Activated CD4-positive, alpha-beta memory T cell treated with anti-CD3 and anti-CD28 coated beads for 36 hours (primary cell): ENCODE results near the gene RASSF8. TPM values are rescaled to one million over a fixed set of nuclear protein-coding genes. Genes with fewer than 3 reads are reported as not detected.
A peak's percentile ranks its signal among the peaks of the same experiment; 100 is the strongest.

Experiments used
- CTCF ChIA-PET: fragments of 350-600 bp; sonication (Branson Sonifier 250); formaldehyde crosslinking; loops from one replicate; lab custom pipeline; 2021; ENCODE audit warnings: antibody characterized with exemption, inconsistent platforms; lab: Charles Lee
- POLR2A ChIA-PET: fragments of 350-600 bp; sonication (Branson Sonifier 250); formaldehyde crosslinking; loops from one replicate; lab custom pipeline; 2021; ENCODE audit warnings: antibody characterized with exemption; lab: Charles Lee
- DNase-seq: peaks from one replicate; pipeline ENCODE4 v3.0.0-alpha.2; 2020
- H3K27ac Mint-ChIP-seq: one replicate; pipeline ENCODE4 v1.8.0; 2021; ENCODE audit warnings: mixed read lengths
- H3K27me3 Mint-ChIP-seq: one replicate; pipeline ENCODE4 v1.8.0; 2021; ENCODE audit warnings: mixed read lengths
- H3K36me3 Mint-ChIP-seq: one replicate; pipeline ENCODE4 v1.8.0; 2021; ENCODE audit warnings: mixed read lengths
- H3K4me1 Mint-ChIP-seq: one replicate; pipeline ENCODE4 v1.8.0; 2021; ENCODE audit warnings: low read depth, mixed read lengths
- H3K4me3 Mint-ChIP-seq: one replicate; pipeline ENCODE4 v1.8.0; 2021; ENCODE audit warnings: mild to moderate bottlenecking, mixed read lengths
- H3K9me3 Mint-ChIP-seq: one replicate; pipeline ENCODE4 v1.8.0; 2021; ENCODE audit warnings: mixed read lengths
- intact Hi-C: fragments of 100-400 bp; cut with micrococcal nuclease; formaldehyde crosslinking; loops from one replicate; pipeline ENCODE4 v1.15.1; 2023
- total RNA-seq, 2 experiments: library from RNA; stranded (reverse); gene quantifications; one replicate each; pipeline ENCODE4 v1.2.3, GENCODE V29; 2021

RASSF8 gene
- under 1 TPM; 0.26 to 0.29 TPM for total RNA-seq

GRCh38 chr12:25958428-25959070, at the start of gene RASSF8:
RASSF8 (plus strand) TSS chr12:25958682; CDS start chr12:26055344, 96,662 bp downstream.
- Mint-ChIP-seq H3K27ac (no peak within 1 kb of the TSS), H3K27me3 (peaks cover 56% of the 10 kb centered on the region), H3K4me3 (peak within 1 kb of the TSS; percentile 69), H3K9me3 (no peaks in the 10 kb centered on the region), H3K4me1 (peaks cover 11% of the 10 kb centered on the region), H3K36me3 (no peaks in the 10 kb centered on the region)
- POLR2A ChIA-PET: no interaction called here
- intact Hi-C loops: loop anchor here (10.0 kb wide), 1 partner anchor 166 kb away; the partner anchor contains the start of gene BHLHE41
- DNase-seq: peak; percentile 11
- CTCF ChIA-PET: no interaction called here

DNA sequence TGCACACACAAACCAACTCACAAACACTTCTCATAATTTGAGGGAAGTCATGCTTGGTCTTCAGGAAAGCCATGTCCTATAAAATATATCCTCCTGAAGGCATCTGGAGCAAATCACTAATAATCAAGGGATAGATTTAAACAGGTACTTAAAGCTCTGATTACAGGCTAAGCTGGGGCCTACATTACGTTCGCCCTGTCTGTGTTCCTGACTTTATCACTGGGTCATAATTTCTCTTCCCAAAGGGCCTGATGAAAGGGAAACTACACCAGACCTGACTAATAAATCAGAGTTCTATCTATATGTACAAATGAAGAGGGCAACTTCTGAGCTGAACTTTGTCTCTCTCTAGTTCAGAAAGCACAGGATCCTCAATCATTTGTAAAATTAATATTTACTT, 43.9 kb upstream of the RASSF8 start:
- intact Hi-C loops: no loop called here
- H3K9me3 Mint-ChIP-seq: no peaks in the 10 kb centered on the region
- no peak overlapping the region for H3K4me3 Mint-ChIP-seq
- H3K4me1 Mint-ChIP-seq: no peaks in the 10 kb centered on the region
- POLR2A ChIA-PET: no interaction called here
- CTCF ChIA-PET: no interaction called here
- no peak overlapping the region for H3K27ac Mint-ChIP-seq
- no peaks in the 10 kb centered on the region for H3K27me3 Mint-ChIP-seq
- no peak for DNase-seq
- H3K36me3 Mint-ChIP-seq: no peaks in the 10 kb centered on the region

DNA sequence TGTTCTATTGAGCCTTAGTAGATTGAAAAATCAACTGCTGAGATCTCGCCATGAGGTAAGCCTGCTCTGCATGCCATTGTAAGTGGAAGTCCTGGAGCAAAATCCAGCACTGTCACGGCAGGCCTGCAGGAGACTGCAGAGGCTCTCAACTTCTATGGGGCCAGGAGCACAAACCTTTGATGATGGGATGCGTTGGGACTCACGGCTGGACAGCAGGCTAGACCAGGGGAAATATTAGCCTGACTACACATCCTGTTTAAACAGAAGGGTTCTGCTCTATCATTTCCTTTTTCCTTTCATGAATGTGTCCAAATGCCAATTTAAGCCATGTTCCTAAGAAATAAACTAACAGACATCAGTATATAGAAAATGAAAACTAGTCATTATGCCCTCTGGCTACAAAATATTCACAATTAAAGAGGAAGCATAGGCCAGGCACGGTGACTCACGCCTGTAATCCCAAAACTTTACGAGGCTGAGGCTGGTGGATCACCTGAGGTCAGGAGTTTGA, 33.9 kb upstream of the RASSF8 start:
- Mint-ChIP-seq H3K27ac (no peak overlapping the region), H3K4me1 (no peaks in the 10 kb centered on the region), H3K36me3 (no peaks in the 10 kb centered on the region), H3K9me3 (no peaks in the 10 kb centered on the region), H3K4me3 (no peak overlapping the region), H3K27me3 (no peaks in the 10 kb centered on the region)
- ChIA-PET POLR2A (no interaction called here), CTCF (no interaction called here)
- no peak for DNase-seq
- intact Hi-C loops: no loop called here

GRCh38 chr12:25925064-25925463, 33.4 kb upstream of the RASSF8 start:
- no peak for DNase-seq
- H3K36me3 Mint-ChIP-seq: no peaks in the 10 kb centered on the region
- ChIA-PET CTCF (interaction anchor here (0.7 kb wide), 1 partner anchor 11 kb away, joined by 3 read pairs; no protein-coding TSS in a partner anchor), POLR2A (no interaction called here)
- no peak overlapping the region for H3K4me3 Mint-ChIP-seq
- H3K4me1 Mint-ChIP-seq: no peaks in the 10 kb centered on the region
- H3K27me3 Mint-ChIP-seq: no peaks in the 10 kb centered on the region
- H3K27ac Mint-ChIP-seq: no peak overlapping the region
- intact Hi-C loops: no loop called here
- H3K9me3 Mint-ChIP-seq: no peaks in the 10 kb centered on the region

- Mint-ChIP-seq H3K4me1 (no peaks in the 10 kb centered on the region), H3K9me3 (no peaks in the 10 kb centered on the region), H3K4me3 (no peak overlapping the region), H3K27ac (no peak overlapping the region), H3K36me3 (no peaks in the 10 kb centered on the region), H3K27me3 (no peaks in the 10 kb centered on the region)
- ChIA-PET CTCF (no interaction called here), POLR2A (no interaction called here)
- DNase-seq: no peak
- intact Hi-C loops: no loop called here
These were observed 31.9 kb upstream of the RASSF8 start for GRCh38 chr12:25926536-25926935.

GRCh38 chr12:25929142-25929541, 29.3 kb upstream of the RASSF8 start:
- ChIA-PET CTCF (no interaction called here), POLR2A (no interaction called here)
- Mint-ChIP-seq H3K4me1 (no peaks in the 10 kb centered on the region), H3K9me3 (no peaks in the 10 kb centered on the region), H3K4me3 (no peak overlapping the region), H3K27me3 (no peaks in the 10 kb centered on the region), H3K27ac (no peak overlapping the region), H3K36me3 (no peaks in the 10 kb centered on the region)
- intact Hi-C loops: no loop called here
- no peak for DNase-seq

DNA sequence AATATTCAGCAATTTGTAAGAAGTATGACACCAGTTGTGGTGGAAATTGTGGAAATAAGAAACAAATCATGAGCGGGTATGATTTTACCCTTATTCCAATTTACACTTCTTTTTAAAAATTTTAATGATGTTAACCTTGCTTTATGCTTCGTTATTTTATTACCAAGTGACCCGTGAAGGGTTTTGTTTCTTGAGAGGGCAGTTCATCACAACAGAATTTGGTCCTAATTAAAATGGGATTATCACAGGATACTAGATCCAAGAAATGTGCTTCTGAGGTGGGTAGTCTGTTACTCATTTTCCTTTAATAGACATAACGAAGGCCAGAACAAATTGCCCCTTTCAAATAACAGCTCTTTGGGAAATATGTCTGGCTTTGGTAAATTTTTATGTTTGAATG, 25.5 kb upstream of the RASSF8 start:
- no peaks in the 10 kb centered on the region for H3K36me3 Mint-ChIP-seq
- no peaks in the 10 kb centered on the region for H3K4me1 Mint-ChIP-seq
- intact Hi-C loops: no loop called here
- POLR2A ChIA-PET: no interaction called here
- H3K27me3 Mint-ChIP-seq: no peaks in the 10 kb centered on the region
- no peak overlapping the region for H3K27ac Mint-ChIP-seq
- H3K9me3 Mint-ChIP-seq: no peaks in the 10 kb centered on the region
- no peak for DNase-seq
- CTCF ChIA-PET: no interaction called here
- no peak overlapping the region for H3K4me3 Mint-ChIP-seq

- Mint-ChIP-seq H3K36me3 (no peaks in the 10 kb centered on the region), H3K4me1 (no peaks in the 10 kb centered on the region), H3K4me3 (no peak overlapping the region), H3K27me3 (no peaks in the 10 kb centered on the region), H3K27ac (no peak overlapping the region), H3K9me3 (no peaks in the 10 kb centered on the region)
- ChIA-PET CTCF (no interaction called here), POLR2A (no interaction called here)
- DNase-seq: no peak
- intact Hi-C loops: no loop called here
These were observed 24.0 kb upstream of the RASSF8 start for GRCh38 chr12:25934456-25934855.

DNA sequence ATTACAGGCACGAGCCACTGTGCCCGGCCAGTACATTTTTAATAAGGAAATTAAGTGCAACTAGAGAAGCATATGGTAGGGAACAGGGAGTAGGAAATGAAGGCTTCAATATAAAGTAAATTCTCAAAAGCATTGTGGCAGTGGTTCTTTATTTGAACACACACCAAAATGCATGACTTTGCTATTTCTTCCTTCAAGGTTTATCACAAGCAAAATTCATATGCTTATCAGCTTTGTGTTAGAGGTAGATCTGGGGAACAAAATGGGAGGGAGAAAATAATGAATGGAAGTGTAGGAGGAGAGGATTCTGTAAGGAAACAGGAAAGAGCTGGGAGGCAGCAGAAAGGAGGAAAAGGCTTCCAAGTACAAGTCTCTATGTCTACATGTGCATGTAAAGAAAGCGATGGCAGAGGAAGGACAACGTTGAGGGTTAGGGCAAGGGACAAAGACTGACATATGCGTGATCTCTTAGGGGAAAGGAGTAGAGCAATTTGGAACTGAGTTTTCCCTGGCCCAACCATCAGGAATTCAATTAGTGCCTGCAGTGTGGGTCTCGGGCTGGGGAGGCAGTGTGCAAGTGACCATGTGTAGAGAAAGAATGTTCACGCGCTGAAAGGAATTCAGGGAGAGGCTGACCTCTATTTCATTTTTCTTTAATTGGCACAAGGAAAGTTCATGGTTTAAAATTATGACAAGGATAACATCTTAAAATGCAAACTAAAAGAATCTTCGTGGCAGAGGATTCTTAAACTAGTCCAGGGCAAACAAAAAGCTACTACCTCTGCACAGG, 22.9 kb upstream of the RASSF8 start:
- CTCF ChIA-PET: no interaction called here
- Mint-ChIP-seq H3K4me3 (no peak overlapping the region), H3K4me1 (no peaks in the 10 kb centered on the region)

GRCh38 chr12:25937096-25937495, 21.4 kb upstream of the RASSF8 start:
- intact Hi-C loops: no loop called here
- peaks cover 1% of the 10 kb centered on the region for H3K27me3 Mint-ChIP-seq
- ChIA-PET CTCF (no interaction called here), POLR2A (no interaction called here)
- no peaks in the 10 kb centered on the region for H3K36me3 Mint-ChIP-seq
- no peak for DNase-seq
- no peak overlapping the region for H3K27ac Mint-ChIP-seq
- no peak overlapping the region for H3K4me3 Mint-ChIP-seq
- H3K4me1 Mint-ChIP-seq: no peaks in the 10 kb centered on the region
- H3K9me3 Mint-ChIP-seq: no peaks in the 10 kb centered on the region

More for the DNA sequence above, 22.9 kb upstream of the RASSF8 start:
- H3K27ac Mint-ChIP-seq: no peak overlapping the region
- intact Hi-C loops: no loop called here
- POLR2A ChIA-PET: interaction anchor here (0.6 kb wide), 1 partner anchor 78 kb away, joined by 3 read pairs; no protein-coding TSS in a partner anchor
- H3K9me3 Mint-ChIP-seq: no peaks in the 10 kb centered on the region
- no peaks in the 10 kb centered on the region for H3K36me3 Mint-ChIP-seq
- H3K27me3 Mint-ChIP-seq: peaks cover under 1% of the 10 kb centered on the region
- no peak for DNase-seq

DNA sequence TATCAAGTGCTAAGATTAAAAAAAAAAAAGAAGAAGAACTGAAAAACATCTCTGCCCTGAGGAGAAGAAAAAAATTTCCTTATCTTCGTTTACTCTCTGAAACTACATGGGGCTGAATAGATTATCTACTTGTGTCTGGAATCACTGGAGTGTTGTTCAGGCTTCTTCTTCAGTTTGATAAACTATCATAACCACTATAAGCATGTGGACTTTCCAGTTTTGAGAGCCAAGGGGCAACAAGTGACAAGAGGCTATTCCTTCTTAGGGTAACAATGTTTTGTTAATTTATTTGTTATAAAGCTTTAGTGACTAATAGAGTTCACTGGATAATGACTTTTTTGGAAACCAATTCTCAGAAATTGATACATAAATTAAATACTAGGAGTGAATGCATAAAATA, 19.9 kb upstream of the RASSF8 start:
- no peaks in the 10 kb centered on the region for H3K9me3 Mint-ChIP-seq

GRCh38 chr12:25939606-25940005, 18.9 kb upstream of the RASSF8 start:
- Mint-ChIP-seq H3K27me3 (peaks cover 1% of the 10 kb centered on the region), H3K36me3 (no peaks in the 10 kb centered on the region), H3K27ac (no peak overlapping the region), H3K9me3 (no peaks in the 10 kb centered on the region), H3K4me1 (no peaks in the 10 kb centered on the region), H3K4me3 (no peak overlapping the region)
- intact Hi-C loops: no loop called here
- ChIA-PET POLR2A (no interaction called here), CTCF (no interaction called here)
- no peak for DNase-seq

More for the DNA sequence above, 19.9 kb upstream of the RASSF8 start:
- H3K36me3 Mint-ChIP-seq: no peaks in the 10 kb centered on the region
- peaks cover 1% of the 10 kb centered on the region for H3K27me3 Mint-ChIP-seq
- no peak for DNase-seq
- intact Hi-C loops: no loop called here
- H3K4me1 Mint-ChIP-seq: no peaks in the 10 kb centered on the region
- H3K4me3 Mint-ChIP-seq: no peak overlapping the region
- no peak overlapping the region for H3K27ac Mint-ChIP-seq
- CTCF ChIA-PET: no interaction called here
- POLR2A ChIA-PET: no interaction called here
